HG03558 (cell line): ENCODE results near the gene C16orf74.

Experiments
- ATAC-seq: cut with Tn5 transposase; IDR thresholded peaks from one replicate; pipeline ENCODE4 v1.9.1; 2021; ENCODE audit warnings: moderate number of reproducible peaks; ENCODE audit not compliant: unreplicated experiment; ENCODE audit errors: extremely low read depth

Gene C16orf74

DNA sequence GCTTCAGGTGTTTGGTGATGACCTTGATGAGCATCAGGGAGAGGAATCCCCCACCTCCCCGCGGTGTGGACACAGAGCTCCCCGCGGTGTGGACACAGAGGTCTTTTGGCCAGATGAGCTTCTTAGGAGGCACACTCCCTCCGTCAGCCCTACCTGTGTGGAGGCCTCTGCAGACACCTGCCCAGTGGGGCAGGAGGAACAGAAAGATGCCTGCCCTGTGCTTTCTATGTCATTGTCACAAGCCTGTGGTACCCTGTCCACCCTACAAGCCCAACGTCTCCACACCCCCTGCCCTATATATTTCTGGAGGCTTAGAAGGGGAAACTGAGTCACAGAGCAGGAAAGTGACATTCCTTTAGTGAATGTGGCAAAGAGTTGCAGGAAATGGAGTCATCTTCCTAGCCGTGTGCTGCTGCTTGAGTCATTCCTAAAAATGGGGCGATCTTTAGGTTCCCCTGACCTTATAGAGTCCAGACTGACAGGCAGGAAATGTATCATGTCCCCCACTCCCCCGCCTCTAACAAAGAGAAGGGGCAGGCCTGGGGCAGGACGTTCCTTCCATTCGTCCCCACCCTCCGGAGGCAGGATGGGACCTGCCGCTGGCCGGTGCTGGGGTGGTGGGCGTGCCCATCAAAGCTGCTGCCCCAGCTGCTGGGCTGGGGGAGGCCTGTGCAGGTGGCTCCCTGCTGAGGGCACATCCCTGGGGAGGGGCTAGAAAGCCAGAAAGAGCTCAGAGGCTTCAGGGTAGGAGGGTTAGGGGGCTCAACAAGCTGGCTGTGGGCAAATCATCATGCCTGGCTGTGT, 1.0 kb upstream of the C16orf74 start:
- ATAC-seq: no peak

DNA sequence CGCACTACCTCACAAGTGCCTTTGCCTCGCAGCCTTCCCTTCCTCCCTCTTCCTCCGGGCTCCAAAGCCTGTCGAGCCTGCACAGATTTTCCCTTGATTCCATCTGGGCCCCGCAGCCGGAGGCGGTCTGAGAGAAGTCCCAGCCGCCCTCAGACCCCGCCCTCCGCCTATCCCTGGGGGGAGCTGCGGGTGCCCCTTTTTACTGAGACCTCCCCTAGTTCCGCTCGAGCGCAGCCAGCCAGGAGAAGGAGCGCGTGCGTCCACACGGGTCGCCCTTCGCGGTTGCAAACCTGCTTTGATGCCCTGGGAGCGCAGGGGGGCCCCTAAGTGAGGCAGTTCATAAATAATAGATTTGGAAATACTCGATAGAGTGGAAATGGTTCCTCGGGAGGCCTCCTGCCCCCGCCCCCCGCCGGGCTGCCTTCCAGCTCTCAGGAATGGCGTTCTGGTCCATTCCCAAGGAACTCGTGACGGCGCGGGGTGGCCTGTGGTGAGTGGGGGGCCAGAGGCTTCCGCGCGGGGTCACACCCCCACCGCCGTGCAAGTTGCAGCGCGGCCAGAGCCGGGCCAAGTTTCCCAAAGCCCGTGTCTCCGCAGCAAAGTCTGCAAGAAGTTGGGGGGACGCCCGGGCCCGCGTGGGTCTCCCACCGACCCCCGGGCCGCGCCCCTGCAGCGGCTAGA, 610 bp downstream of the C16orf74 start:
- ATAC-seq: no peak

DNA sequence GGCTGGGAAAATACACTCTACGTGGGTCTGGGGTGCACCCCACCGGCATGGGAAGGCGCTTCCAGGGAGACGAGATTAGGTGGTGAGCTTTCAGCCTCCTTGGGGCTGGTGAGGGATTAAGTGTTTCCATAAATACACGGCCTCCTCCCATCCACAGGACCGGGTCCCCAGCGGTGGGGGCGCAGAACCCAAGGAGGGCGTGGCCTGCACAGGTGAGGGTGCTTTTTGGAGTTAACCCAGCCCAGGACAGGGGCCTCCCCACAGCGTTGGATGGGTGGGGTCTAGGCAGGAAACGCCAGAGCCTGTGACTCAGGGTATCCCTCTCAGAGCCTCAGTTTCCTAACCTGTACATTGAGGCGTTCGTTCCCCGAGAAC, 1.1 kb downstream of the C16orf74 start:
- ATAC-seq: no peak

DNA sequence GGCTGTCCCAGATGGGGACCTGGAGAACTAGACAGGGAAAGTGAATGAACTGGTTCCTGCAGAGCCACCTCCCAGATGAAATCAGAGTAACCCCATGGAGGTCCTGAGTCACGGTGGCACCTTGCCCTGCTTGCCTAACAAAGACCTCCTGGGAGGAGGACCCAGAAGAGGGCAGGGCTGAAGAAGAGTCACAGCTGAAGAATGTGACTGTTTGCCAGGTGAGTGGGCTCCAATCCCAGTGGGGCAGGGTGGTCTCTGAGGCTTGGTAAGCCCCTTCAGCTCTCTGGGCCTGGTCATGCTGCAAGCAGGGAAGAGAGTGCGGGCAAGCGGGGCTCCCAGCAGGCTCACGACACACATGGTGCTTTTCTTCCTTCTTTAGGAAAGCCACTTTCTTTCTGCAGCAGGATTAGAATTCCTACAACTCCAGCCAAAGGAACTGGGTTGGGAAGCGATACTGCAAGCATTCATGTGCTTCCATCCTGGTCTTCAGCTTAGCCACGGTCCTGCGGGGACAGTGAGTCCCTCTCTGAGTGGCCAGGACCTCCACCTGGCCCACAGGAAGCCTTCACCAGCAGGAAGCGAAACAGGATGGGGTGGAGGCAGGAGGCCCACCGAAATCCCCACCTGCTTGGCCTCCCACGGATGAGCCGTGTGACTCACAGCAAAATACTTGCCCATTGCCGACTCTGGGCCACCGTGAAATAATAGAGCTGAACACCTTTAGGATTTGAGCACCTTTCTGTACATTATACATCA, 4.3 kb downstream of the C16orf74 start:
- ATAC-seq: no peak

DNA sequence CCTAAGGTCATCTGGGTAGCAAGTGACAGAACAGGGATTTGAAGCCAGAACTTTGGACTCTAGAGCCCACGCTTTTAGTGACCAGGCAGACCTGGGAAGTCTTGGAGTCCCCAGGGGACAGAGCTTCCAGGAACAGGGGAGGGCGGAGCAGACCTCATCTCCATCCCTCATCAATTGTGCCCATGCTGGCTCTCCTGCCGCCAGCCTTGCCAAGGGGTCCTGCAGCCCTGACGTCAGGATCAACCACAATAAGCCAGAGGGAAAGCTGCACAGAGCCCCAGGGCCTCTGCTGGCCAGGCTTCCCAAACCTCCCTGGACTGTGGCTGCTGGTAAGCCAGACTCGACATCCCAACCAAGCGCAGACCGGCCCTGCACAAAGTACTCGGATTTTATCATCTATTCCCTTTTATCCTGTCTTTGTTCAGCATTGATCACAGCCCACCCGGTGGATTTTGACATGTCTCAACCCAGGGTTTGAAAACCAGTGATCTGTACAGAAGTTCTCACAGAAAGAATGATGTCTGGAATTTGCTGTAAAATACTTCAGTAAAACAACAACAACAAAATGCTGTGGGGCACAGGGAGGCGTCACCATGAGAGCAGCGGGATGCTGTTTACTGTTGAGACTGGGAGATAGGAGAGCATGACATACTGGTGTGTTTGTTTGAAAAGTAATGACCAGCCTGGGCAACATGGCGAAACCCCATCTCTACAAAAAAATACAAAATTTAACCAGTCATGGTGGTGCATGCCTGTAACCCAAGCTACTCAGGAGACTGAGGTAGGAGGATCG, 11.8 kb downstream of the C16orf74 start:
- ATAC-seq: no peak

DNA sequence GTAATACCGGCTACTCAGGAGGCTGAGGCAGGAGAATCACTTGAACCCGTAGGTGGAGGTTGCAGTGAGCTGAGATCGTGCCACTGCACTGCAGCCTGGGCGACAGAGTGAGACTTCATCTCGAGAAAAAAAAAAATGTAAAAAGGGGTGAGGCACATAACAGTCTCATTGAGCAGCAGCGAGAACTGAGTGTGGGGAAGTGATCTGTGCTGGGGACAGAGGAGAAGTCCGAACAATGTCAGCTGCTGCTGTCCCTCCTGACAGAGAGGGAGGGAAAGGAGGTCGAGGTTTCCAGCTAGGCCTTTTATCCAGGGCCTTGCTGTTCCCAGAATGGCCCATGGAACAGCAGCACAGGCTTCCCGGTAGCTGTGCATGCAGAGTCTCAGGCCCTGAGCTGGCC, 14.0 kb downstream of the C16orf74 start:
- no peak for ATAC-seq

DNA sequence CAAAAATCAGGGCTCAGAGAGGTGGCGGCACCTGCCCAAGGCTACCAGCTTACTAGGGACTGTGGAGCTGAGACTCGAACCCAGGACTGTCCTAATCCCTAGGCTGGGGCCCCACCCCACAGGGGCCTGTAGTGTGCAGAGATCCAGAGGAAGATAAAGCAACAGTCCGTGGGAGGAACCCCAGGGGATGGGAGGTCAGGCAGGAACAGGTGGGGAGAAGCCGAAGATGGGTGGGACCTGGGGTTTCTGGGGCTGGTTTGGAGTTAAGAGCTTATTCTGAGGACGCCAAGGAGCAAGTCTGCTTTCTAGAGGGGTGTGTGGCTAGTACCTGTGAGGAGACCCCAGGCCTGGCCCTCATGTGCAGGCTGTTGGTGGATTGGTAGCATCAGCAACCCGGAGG, 14.9 kb downstream of the C16orf74 start:
- no peak for ATAC-seq

DNA sequence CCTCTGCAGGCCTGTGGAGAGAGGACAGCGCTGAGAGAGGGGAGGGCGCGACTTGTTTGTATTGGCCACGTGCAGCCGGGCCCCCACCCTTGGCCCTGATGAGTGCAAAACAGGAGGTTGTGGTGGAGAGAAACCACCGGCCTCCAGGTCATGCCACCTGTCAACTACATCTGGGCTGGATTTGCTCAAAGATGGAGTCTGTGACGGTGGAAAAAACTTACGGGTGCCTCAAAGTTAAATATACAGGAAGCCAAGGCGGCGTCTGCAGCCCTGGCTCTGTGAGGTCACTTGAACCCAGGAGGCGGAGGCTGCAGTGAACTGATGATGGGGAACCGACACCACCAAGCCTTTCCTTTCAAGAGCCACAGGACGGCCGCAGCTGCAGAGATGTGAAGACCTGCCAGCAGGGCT, 15.7 kb downstream of the C16orf74 start:
- ATAC-seq: peak; percentile 43

DNA sequence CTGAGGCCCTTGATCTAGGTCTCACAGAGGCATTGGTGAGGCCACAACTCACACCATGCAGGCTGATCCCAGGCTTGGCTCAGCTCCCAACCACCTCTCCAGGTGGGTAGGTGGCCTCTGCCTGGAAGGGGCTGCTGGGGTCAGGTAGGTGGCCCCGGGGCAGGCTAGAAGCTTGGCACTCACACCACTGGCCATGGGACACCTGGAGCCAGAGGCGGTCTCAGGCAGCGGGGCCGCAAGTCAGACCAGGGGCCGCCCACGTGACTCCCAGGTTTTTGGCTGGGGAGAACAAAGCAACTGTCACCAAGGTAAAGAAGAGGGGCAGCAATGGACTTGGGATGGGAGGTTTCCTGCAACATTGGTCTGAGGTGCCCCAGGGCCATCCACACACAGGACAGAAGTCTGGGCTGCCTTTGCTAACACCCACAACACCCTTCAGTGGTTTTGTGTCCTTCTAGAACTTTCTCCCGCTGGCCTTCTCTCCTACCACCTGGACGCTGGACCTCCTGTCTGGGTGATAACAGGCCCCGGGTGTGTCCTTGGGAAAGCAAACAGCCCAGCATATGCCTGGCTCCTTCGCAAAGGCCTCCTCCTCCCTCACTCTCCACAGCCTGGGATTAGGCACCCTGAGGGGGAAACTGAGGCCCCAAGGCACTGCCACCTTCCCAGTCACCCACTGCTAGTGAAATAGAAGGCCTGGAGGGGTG, 16.4 kb downstream of the C16orf74 start:
- ATAC-seq: no peak

DNA sequence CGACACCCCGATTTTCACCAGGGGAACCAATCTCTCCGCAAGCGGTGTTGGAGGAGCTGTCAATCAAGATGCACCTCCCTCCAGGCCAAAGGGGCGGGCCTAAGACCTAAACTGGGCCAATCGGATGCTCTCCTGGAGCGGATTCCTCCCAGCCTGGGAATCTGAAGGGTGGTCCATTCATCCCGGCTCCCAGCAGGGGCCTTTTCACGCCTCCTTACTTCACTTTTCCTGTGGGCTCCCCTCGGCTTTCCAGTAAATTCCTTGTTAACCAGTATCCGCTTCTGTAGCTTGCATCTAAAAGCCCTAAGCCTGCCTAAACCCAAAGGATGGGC, 17.1 kb downstream of the C16orf74 start:
- ATAC-seq: no peak

DNA sequence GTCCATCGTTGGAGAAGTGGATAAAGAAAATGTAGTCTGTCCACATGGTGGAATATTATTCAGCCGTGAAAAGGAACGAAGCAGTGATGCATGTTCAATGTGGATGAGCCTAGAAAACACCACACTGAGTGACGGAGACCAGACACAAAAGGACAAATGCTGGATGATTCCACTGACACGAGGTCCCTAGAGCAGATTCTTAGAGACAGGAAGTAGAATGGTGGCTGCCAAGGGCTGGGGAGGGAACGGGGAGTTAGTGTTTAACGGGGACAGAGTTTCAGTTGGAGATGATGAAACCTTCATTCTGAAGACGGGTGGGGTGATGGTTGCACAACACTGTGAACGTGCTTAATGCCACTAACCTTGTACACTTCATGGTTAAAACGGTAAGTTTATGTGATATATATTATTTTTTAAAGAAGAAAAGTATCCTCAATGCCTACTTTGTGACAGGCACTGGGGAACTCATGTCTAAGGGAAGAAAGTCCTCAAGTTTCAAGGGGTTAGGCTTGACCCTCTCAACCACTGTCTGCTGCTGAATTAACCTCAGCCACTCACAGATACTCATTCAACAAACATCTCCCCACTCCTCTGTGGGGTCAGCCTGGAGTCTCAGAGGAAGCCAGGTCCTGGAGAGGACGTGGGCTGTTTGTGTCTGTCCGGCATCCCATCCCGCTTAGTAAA, 17.6 kb downstream of the C16orf74 start:
- ATAC-seq: no peak

DNA sequence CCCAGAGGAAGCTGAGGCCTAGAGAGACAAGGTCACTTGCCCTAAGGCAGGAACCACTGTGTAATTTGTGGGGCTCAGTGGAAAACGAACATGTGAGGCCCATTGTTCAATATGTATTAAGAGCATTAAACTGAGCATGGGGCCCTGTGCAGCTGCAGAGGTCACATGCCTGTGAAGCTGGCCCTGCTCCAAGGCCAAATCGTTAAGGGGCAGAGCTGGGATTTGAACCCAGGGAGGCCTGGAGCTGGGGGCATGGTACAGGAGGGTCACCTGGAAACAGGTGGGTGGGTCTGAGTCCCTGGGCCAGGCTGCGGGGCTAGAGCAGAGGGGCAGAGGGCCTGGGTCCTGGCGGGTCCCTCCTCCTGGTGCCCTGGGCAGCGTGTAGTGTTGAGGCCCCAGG, 19.7 kb downstream of the C16orf74 start:
- ATAC-seq: no peak

DNA sequence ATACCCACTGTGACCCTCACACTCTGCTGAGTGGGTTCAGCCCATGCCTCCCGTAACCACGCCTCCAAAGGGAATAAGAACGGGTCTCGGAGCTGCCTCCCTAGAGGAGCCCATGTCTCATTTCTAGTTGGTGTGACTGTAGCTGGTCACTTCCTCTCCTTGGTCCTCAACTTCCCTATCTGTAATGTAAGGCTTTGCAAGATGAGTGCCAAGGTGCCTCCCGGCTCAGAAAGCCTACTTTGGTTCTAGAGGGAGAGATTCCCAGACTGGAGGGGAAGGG, 20.8 kb downstream of the C16orf74 start:
- ATAC-seq: no peak

DNA sequence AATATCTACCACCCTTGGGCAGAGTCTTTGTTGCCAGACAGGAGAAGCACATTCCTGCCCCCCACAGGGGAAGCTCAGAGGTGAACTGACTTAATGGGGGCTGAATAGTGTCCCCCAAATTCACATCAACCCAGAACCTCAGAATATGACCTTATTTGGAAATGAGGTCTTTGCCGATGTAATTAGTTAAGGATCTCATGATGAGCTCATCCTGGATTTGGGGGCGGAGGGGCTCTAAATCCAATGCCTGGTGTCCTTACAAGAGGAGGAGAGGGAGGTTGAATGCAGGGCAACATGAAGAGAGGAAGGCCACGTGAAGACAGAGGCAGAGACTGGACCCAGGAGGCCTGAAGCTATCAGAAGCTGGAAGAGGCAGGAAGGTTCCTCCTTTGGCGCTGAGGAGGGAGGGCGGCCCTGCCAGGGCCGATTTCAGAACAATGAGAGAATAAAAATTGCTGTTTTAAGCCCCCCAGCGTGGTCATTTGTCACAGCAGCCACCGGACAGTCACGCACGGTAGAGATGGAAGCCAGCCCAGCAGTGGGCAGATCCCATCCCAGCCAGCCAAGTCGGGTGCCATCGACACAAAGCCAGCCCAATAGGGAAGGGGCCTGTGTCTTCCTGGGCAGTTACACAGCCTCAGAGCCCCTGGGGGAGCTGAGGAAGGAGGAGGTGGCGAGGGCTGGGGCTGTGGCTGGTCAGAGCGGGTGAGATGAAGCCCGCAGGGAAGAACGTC, 21.3 kb downstream of the C16orf74 start:
- no peak for ATAC-seq

DNA sequence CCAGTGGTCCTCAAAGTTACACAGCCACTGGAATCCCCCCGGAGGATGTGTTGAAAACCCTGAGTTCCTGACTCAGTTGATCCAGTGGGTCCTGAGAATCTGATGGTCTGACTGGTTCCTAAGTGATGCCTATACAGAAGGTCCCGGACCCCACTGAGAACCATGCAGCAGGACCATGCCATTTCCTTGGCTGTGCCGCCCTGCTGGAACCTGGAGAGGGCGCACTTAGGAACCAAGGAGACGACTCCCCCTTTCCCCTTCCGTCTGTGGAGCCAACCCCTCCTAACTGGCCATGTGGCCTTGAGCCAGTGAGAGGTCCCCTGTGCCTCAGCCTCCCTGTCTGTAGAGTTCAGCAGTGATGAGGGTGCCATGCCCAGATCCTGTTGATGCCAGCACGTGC, 22.0 kb downstream of the C16orf74 start:
- no peak for ATAC-seq

DNA sequence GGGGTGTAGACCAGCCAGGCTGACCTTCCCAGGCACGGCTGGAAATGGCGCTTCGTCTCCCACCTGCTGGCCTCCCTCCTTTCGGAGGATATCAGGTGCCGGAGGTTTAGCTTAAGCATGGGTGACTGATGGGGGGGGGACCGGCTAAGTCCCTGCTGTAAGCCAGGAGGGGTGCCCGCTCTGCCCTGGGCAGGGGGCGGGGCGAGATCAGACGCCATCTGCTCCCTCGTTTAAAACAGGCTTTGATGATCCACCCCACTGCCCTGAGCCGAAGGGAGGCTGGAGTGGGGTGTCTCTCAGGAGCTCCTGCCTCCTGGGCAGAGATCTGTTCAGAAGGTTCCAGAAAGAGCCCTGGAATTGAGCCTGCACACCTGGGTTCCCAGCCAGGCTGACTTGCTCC, 26.0 kb downstream of the C16orf74 start:
- no peak for ATAC-seq

DNA sequence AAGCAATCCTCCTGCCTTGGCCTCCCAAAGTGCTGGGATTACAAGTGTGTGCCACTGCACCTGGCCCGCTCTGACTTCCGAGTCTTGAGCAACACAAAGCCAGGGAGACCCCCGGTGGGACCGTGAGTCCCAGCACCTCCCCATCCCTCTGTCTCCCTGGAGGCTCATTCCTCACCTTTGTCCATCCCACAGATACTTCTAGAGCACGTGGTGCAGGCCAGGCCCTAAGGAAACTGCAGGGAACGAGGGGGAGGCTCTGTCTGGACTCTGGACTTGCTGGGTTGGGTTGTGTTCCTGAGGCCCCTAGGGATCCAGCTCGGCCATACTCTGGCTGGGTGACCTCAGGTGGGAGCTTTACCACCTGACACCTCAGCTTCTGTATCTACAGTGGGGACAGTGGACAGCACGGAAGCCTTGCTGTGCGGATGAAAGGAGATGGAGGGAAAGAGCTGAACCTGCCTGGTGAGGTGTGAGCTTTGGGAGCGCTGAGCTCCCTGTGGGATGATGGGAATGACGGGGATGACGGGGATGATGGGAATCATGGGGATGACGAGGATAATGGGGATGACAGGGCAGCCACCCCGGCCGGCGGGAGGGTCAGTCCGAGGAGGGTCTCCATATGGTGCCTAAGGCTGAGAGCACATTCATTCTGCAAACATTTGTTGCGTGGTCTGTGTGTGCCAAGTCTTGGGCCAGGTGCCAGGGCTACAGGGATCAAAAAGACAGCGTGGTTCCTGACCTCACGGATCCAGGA, 26.6 kb downstream of the C16orf74 start:
- no peak for ATAC-seq

DNA sequence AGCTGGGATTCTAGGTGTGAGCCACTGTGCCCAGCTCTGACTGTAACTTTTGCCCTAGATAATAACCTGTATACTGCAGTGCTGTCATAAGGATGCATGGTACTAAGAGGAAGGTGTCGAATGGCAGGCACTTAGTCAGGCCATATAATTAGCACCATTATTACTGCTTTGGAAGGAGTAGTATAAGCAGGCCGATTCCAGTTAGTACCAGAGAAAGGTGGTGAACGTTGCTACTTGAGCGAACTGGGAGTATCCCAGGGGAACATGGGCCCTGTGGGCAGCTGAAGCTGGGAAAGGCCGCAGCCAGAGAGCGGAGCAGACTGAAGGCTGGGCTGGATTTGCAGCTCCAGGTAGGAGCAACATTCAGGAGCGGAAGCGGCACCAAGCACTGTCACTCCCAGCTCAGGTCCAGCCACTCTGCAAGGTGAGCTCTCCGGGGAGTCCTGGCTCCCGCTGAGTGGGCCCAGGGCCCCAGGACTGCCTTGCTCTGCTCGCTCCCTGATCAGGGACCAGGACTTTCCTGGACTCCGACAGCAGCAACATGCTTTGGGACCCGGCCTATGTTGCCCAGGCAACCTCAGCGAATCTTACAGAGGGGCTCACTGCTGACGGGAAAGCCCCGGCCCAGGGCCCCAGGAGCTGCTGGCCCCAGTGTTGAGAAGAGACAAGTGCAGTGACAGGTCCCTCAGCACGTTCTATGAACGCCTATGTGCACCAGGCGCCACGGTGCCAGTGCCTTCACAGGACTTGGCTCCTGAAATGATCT, 28.6 kb downstream of the C16orf74 start:
- ATAC-seq: no peak
